Thyroid gland (tissue), 4 donors: Measurements from ENCODE around the gene LRCH3.

Source experiments
- CTCF ChIP-seq, 6 experiments: fragments of 200-600 bp in 3 of 6; fragments of 450-650 bp in 3 of 6; sonication (generic) in 3 of 6; IDR thresholded peaks; one replicate each; pipeline ENCODE4 v1.5.1; 2016 to 2019; ENCODE audit warnings: antibody characterized with exemption in 6 of 6, mild to moderate bottlenecking in 2 of 6, inconsistent platforms in 1 of 6, moderate library complexity in 1 of 6
- POLR2A ChIP-seq, 2 donors: fragments of 450-650 bp; IDR thresholded peaks; one replicate each; pipeline ENCODE4 v1.6.1; 2017; ENCODE audit warnings: antibody characterized with exemption in 2 of 2, mild to moderate bottlenecking in 2 of 2, moderate library complexity in 1 of 2

- TF ChIP-seq CTCF (IDR thresholded peaks at IDR 0.05) (no peak), POLR2A (IDR thresholded peaks at IDR 0.05) (no peak)
Observed at GRCh38 chr3:197873329-197873728, 82.3 kb downstream of the LRCH3 start.
